Measurements from ENCODE around the gene YY1AP1. TPM values are rescaled to one million over a fixed set of nuclear protein-coding genes. Genes with fewer than 3 reads are reported as not detected.

The YY1AP1 gene
- total and polyA plus RNA-seq, 2 donors (not counting 1 experiment from before 2014, with no cell fraction given) = 70.8 to 86.4 TPM

DNA sequence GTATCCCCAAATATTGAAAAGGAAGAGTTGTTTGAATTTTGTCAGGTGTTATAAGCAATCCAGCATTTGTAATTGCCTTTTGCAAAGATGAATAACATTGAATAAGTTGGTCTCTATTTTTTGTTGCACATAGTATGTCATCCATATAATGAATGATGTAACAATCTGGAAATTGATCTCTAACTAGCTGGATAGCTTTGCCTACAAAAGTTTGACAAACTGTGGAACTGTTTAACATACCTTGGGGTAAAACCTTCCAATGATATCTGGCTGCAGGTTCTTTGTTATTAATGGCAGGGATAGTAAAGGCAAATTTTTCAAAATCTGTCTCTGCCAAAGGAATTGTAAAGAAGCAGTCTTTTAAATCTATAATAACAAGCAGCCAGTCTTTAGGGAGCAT is 8.0 kb upstream of the YY1AP1 start:
- H3K9ac ChIP-seq (ENCODE audit: insufficient read depth, low read length) = no peak overlapping the region
- no peak overlapping the region for H3K4me3 ChIP-seq (replicated peaks in 1 of 4; ENCODE audit: control extremely low read depth in 1 of 4, insufficient read depth in 1 of 4, low read depth in 3 of 4, low read length in 4 of 4)
- H3K9me3 ChIP-seq (ENCODE audit: control insufficient read depth, insufficient read depth, low read depth, low read length) = no peaks in the 10 kb centered on the region
- no peak overlapping the region for H3K27ac ChIP-seq (ENCODE audit: insufficient read depth, low read length)
- DNase-seq (ENCODE audit: low read depth in 2 of 2) = no peak
- no peaks in the 10 kb centered on the region for H3K36me3 ChIP-seq (ENCODE audit: control insufficient read depth, insufficient read depth, low read length)
- peaks cover 72% of the 10 kb centered on the region for H3K79me2 ChIP-seq (ENCODE audit: control insufficient read depth, insufficient read depth, low read length)
- no peaks in the 10 kb centered on the region for H3K4me1 ChIP-seq (ENCODE audit: control insufficient read depth, extremely low read depth, insufficient read depth, low read length)
- no peaks in the 10 kb centered on the region for H4K20me1 ChIP-seq (ENCODE audit: control insufficient read depth, extremely low read depth, insufficient read depth, low read length)
- H2AFZ ChIP-seq (ENCODE audit: low read length) = no peak overlapping the region
- no peak overlapping the region for H3K4me2 ChIP-seq (ENCODE audit: extremely low read depth, insufficient read depth, low read length)
- H3K27me3 ChIP-seq (ENCODE audit: control insufficient read depth, insufficient read depth, low read length) = no peaks in the 10 kb centered on the region
- TF ChIP-seq CTCF (conservative IDR thresholded peaks at IDR 0.05 in 1 of 2, IDR thresholded peaks at IDR 0.05 in 1 of 2; ENCODE audit: low read depth in 1 of 2, low read length in 2 of 2) (no peak), EZH2 (IDR thresholded peaks at IDR 0.05; ENCODE audit: low read length, missing control alignments) (no peak)

DNA sequence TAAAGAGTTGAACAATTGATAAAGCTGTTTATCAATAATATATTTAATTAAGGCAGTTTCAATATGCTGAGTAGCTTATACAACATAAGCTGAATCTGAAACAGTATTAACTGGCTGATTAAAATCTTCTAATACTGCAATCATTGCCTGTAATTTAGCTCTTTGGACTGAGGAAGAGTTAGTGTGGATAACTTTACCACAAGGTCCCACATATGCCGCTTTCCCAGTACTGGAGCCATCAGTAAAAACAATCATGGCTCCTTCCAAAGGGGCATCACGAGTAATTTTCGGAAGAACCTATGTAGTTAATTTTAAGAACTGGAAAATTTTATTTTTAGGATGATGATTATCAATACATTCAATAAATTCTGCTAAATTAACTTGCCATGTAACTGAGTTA is 7.0 kb upstream of the YY1AP1 start:
- Histone ChIP-seq H3K27me3 (ENCODE audit: control insufficient read depth, insufficient read depth, low read length) (no peaks in the 10 kb centered on the region), H3K27ac (ENCODE audit: insufficient read depth, low read length) (no peak overlapping the region), H3K79me2 (ENCODE audit: control insufficient read depth, insufficient read depth, low read length) (peaks cover 80% of the 10 kb centered on the region), H2AFZ (ENCODE audit: low read length) (no peak overlapping the region), H3K4me2 (ENCODE audit: extremely low read depth, insufficient read depth, low read length) (no peak overlapping the region), H3K4me3 (replicated peaks in 1 of 4; ENCODE audit: control extremely low read depth in 1 of 4, insufficient read depth in 1 of 4, low read depth in 3 of 4, low read length in 4 of 4) (peak overlapping the region in 1 of 4 experiments; percentile 57), H3K36me3 (ENCODE audit: control insufficient read depth, insufficient read depth, low read length) (no peaks in the 10 kb centered on the region), H3K9me3 (ENCODE audit: control insufficient read depth, insufficient read depth, low read depth, low read length) (no peaks in the 10 kb centered on the region), H4K20me1 (ENCODE audit: control insufficient read depth, extremely low read depth, insufficient read depth, low read length) (no peaks in the 10 kb centered on the region), H3K9ac (ENCODE audit: insufficient read depth, low read length) (no peak overlapping the region), H3K4me1 (ENCODE audit: control insufficient read depth, extremely low read depth, insufficient read depth, low read length) (no peaks in the 10 kb centered on the region)
- TF ChIP-seq CTCF (conservative IDR thresholded peaks at IDR 0.05 in 1 of 2, IDR thresholded peaks at IDR 0.05 in 1 of 2; ENCODE audit: low read depth in 1 of 2, low read length in 2 of 2) (no peak), EZH2 (IDR thresholded peaks at IDR 0.05; ENCODE audit: low read length, missing control alignments) (no peak)
- no peak for DNase-seq (ENCODE audit: low read depth in 2 of 2)

DNA sequence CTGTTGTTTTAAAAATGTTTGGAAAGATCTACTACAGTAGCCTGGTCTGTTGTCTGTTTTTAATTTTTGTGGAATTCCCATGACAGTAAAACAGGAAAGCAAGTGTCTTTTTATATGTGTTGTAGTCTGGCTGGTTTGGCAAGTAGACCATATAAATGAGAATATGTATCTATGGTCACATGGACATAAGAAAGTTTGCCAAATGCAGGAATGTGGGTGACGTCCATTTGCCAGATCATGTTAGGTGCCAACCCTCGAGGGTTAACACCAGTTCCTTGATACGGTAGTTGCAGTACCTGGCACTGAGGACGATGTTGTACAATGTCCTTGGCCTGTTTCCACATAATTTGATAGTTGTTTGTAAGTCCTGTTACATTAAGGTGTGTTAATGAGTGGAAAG is 6.5 kb upstream of the YY1AP1 start:
- Histone ChIP-seq H3K27ac (ENCODE audit: insufficient read depth, low read length) (no peak overlapping the region), H3K4me3 (replicated peaks in 1 of 4; ENCODE audit: control extremely low read depth in 1 of 4, insufficient read depth in 1 of 4, low read depth in 3 of 4, low read length in 4 of 4) (peak overlapping the region in 1 of 4 experiments; percentile 57), H3K4me1 (ENCODE audit: control insufficient read depth, extremely low read depth, insufficient read depth, low read length) (no peaks in the 10 kb centered on the region), H3K27me3 (ENCODE audit: control insufficient read depth, insufficient read depth, low read length) (no peaks in the 10 kb centered on the region), H2AFZ (ENCODE audit: low read length) (no peak overlapping the region), H3K9ac (ENCODE audit: insufficient read depth, low read length) (no peak overlapping the region), H3K79me2 (ENCODE audit: control insufficient read depth, insufficient read depth, low read length) (peaks cover 85% of the 10 kb centered on the region), H3K4me2 (ENCODE audit: extremely low read depth, insufficient read depth, low read length) (no peak overlapping the region), H3K9me3 (ENCODE audit: control insufficient read depth, insufficient read depth, low read depth, low read length) (no peaks in the 10 kb centered on the region), H3K36me3 (ENCODE audit: control insufficient read depth, insufficient read depth, low read length) (no peaks in the 10 kb centered on the region), H4K20me1 (ENCODE audit: control insufficient read depth, extremely low read depth, insufficient read depth, low read length) (no peaks in the 10 kb centered on the region)
- TF ChIP-seq EZH2 (IDR thresholded peaks at IDR 0.05; ENCODE audit: low read length, missing control alignments) (no peak), CTCF (conservative IDR thresholded peaks at IDR 0.05 in 1 of 2, IDR thresholded peaks at IDR 0.05 in 1 of 2; ENCODE audit: low read depth in 1 of 2, low read length in 2 of 2) (no peak)
- no peak for DNase-seq (ENCODE audit: low read depth in 2 of 2)

All from fibroblast of lung (primary cell).